Activated CD8-positive, alpha-beta memory T cell treated with anti-CD3 and anti-CD28 coated beads, Interleukin-2, amount 50 U/mL, for 1 hour (primary cell): ENCODE measurements around the gene PAWR.
"Not testable (repeated sequence)": the region's sequence is repeated elsewhere in the genome, so short reads cannot be mapped to it uniquely, and the experiment has no call there.

Experiments used
- DNase-seq: peaks from one replicate; pipeline ENCODE4 v3.0.0-alpha.2; 2020; ENCODE audit errors: extremely low read depth

The PAWR gene

GRCh38 chr12:79548610-79548924, 142.2 kb downstream of the PAWR start:
- no peak for DNase-seq

GRCh38 chr12:79547735-79548609, 142.8 kb downstream of the PAWR start:
- DNase-seq, result no peak

DNA sequence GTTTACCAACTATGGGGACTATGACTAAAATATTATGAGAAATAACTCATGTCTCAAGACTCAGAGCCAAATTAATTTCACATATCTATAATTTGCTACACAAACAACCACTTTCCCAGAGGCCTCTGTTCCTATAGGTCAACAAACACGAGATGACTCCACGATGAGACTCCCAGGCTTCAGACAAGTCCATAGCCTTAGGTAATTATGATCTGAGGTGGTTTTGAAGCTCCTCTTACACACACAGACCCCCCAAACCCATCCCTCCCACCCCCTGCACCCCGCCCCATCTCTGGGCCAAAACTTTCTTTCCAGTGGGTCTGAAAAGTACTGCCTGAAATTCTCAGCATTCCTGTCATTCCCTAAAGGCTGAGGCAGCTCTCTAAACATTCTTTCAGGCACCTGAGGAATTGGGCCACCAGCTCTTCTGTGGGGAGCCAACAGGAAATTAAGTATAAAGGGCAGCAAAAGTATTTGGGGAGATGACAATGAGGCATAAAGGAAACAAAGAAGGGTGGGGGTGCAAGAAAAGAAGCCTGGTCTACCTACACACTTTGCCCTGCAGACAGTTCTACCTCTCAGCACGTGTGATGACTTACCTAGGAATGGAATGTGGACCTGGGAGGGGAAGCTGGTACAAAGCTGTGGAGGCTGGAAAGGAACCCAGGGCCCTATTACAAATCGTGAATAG, 143.6 kb downstream of the PAWR start:
- DNase-seq, result no peak

DNA sequence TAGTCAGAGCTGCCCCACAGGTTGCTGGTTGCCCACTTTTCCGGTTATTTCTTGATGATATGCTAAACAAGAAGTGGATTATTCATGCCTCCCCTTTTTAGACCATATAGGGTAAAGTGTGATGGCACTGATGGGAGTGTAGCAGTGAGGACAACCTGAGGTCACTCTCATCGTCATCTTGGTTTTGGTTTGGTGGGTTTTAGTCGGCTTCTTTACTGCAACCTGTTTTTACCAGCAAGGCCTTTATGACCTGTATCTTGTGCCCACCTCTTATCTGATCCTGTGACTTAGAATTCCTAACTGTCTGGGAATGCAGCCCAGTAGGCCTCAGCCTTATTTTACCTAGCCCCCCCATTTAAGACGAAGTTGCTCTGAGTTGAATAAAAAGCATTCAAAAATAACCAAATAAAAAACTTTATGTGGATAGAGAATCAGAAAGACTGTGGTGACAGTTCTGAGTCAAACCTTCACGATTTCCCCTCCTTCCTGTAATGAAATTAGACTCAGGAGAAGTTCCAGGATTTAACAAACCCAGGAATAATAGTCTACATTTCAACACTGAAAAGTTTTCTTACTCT, 144.2 kb downstream of the PAWR start:
- DNase-seq, result no peak

DNA sequence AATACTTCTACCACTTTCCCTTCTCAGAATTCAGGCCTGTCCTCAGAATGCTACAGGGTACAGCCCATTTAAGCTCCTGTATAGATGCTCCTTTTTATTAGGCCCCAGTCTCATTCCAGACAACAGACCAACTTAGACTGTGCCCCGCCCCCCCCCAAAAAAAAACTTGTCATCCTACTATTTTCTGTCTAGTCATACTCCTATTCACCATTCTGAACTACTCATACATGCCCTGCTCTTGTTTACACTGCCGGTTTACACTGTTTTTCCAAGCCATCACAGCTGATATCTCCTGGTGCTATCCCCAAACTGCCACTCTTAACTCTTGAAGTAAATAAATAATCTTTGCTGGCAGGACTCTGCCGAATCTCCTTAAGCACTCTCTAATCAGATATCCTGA, 146.3 kb downstream of the PAWR start:
- not testable (repeated sequence) for DNase-seq

DNA sequence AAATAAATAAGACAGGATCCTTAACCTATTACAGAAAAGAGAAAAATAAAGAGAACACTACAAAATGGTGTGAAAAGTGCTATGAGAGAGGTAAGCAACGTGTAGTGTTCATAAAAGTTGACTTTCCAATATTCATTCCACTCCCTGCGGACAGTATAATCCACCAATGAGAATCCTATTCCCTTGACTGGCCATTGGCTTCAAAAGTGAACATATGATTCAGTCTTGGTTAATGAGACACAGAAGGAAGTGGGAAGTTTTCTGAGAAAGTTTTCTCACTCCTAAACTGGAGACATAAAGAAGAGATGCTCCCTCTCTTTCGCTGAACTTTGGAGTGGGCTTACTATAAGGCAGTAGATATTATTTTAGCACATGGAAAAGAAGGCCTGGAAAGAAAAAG, 153.1 kb downstream of the PAWR start:
- no peak for DNase-seq

DNA sequence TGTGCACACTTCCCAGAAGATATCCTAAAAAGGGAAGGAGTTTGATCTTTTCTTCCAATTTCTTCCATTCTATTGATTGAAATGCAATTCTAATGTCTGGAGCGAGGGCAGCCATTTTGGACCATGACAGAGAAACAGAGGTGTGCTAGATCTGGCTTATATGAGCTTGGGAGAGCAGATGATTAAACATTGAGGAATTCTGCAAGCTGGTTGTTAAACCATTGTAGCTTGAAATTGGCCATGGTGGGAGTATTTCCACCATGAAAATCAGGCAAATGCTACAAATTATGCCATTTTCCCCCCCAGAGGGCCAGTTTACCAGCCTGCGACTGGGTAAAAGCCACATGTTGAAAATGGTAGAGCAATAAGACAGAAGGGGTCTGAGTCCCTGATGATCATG, 155.0 kb downstream of the PAWR start:
- DNase-seq, result no peak
